HepG2 (cell line): ENCODE measurements around the gene FAF1. TPM values are rescaled to one million over a fixed set of nuclear protein-coding genes. Genes with fewer than 3 reads are reported as not detected.

Experiments
- FOXA3 ChIP-seq: IDR thresholded peaks from 2 replicates; pipeline ENCODE4 v1.6.1; 2016; ENCODE audit warnings: missing genetic modification reagents, missing compliant biosample characterization
- MIXL1 ChIP-seq: IDR thresholded peaks from 2 replicates; pipeline ENCODE4 v1.6.1; 2016
- MXD1 ChIP-seq: sonication (generic); formaldehyde crosslinking; IDR thresholded peaks from 2 replicates; pipeline ENCODE4 v1.4.0; 2020; ENCODE audit warnings: mild to moderate bottlenecking, missing genetic modification reagents
- RNF2 ChIP-seq: fragments of 450-650 bp; conservative IDR thresholded peaks from 2 replicates; pipeline ENCODE4 v1.6.1; 2016; ENCODE audit warnings: low read depth
- UBTF ChIP-seq: sonication (generic); formaldehyde crosslinking; IDR thresholded peaks from 2 replicates; pipeline ENCODE4 v1.4.0; 2020; ENCODE audit warnings: mild to moderate bottlenecking, missing genetic modification reagents
- ZFP91 ChIP-seq: sonication (generic); formaldehyde crosslinking; IDR thresholded peaks from 2 replicates; pipeline ENCODE4 v1.9.0; 2022; ENCODE audit warnings: missing genetic modification reagents, mild to moderate bottlenecking, borderline replicate concordance
- ZFY ChIP-seq: sonication (generic); formaldehyde crosslinking; IDR thresholded peaks from 2 replicates; pipeline ENCODE4 v1.4.0; 2020; ENCODE audit warnings: missing genetic modification reagents
- ZNF367 ChIP-seq: sonication (generic); formaldehyde crosslinking; IDR thresholded peaks from 2 replicates; pipeline ENCODE4 v1.4.0; 2020; ENCODE audit warnings: missing genetic modification reagents, borderline replicate concordance
- ZNF407 ChIP-seq: sonication (generic); formaldehyde crosslinking; IDR thresholded peaks from one replicate; pipeline ENCODE4 v1.5.1; 2020; ENCODE audit warnings: mild to moderate bottlenecking, missing genetic modification reagents; ENCODE audit errors: not compliant biosample characterization
- ZNF580 ChIP-seq: IDR thresholded peaks from 2 replicates; pipeline ENCODE4 v1.6.1; 2016; ENCODE audit warnings: low read depth, borderline replicate concordance
- ZZZ3 ChIP-seq: sonication (generic); formaldehyde crosslinking; IDR thresholded peaks from 2 replicates; pipeline ENCODE4 v1.4.0; 2020; ENCODE audit warnings: missing genetic modification reagents, mild to moderate bottlenecking, borderline replicate concordance
- polyA plus RNA-seq, 8 experiments: library from polyadenylated mRNA; depleted of rRNA in 3 of 8; stranded (reverse) in 7 of 8; unstranded in 1 of 8; fragments of >200 nt; fragmentation: Illumina TruSeq in 4 of 8; extraction: Trizol in 4 of 8; gene quantifications; 2 replicates each; pipeline versions ENCODE4 v1.2.1 to v1.2.3, GENCODE V29; 2011 to 2016; ENCODE audit warnings: low read depth in 4 of 8, missing spikeins in 1 of 8, mixed read lengths in 1 of 8; ENCODE audit not compliant: insufficient read depth in 1 of 8
- total RNA-seq, 5 experiments: library from RNA; depleted of rRNA; stranded (reverse); fragments of >200 nt; fragmentation: Illumina TruSeq; extraction: Trizol; gene quantifications; 2 replicates each; pipeline ENCODE4 v1.2.3, GENCODE V29; 2016; ENCODE audit warnings: low read depth in 1 of 5

FAF1 gene
- total and polyA plus RNA-seq, 2 of the 13 experiments (the other 11 are each of a cell fraction or from before 2014, with no cell fraction given) = 19.4 to 63.3 TPM

- peak; percentile 94 for TF ChIP-seq UBTF (CRISPR knock-in tag)
- 0 out of 2 replicates have a peak, but pooled peaks have one; percentile 27 for TF ChIP-seq RNF2
- peak; percentile 62 for TF ChIP-seq FOXA3 (CRISPR knock-in tag)
- TF ChIP-seq ZFP91 = peak; percentile 87; the same call in 1 of the 2 replicates
- peak; percentile 66; the same call in 1 of the 2 replicates for TF ChIP-seq ZNF580
- peak; percentile 93 for TF ChIP-seq MXD1 (CRISPR knock-in tag)
- TF ChIP-seq ZNF367 (CRISPR knock-in tag) = no peak
- no peak; the same call in 1 of the 2 replicates for TF ChIP-seq ZZZ3
- peak; percentile 61 for TF ChIP-seq ZNF407 (CRISPR knock-in tag)
- peak; percentile 83 for TF ChIP-seq MIXL1 (CRISPR knock-in tag)
- TF ChIP-seq ZFY (CRISPR knock-in tag) = peak; percentile 80
These were observed at the start of gene FAF1 (continued) for GRCh38 chr1:50959913-50960844.
